KG1 (cell line): Measurements from ENCODE around the gene FAM228B.
"Not testable (repeated sequence)": the region's sequence is repeated elsewhere in the genome, so short reads cannot be mapped to it uniquely, and the experiment has no call there.

Experiments
- DNase-seq: peaks from one replicate; lab custom pipeline; 2025; lab: John Stamatoyannopoulos, UW

The FAM228B gene

GRCh38 chr2:24123195-24123921, at the start of gene FAM228B, which contains the start of gene PFN4:
Gene FAM228B (plus strand): TSS chr2:24123469. CDS start chr2:24124362, 893 bp downstream.
Gene PFN4 (minus strand): TSS chr2:24123334. CDS start chr2:24122535, 799 bp downstream.
- DNase-seq = peak; percentile 72

- DNase-seq = no peak
These were observed 49.5 kb upstream of the FAM228B start for GRCh38 chr2:24073816-24074215.

DNA sequence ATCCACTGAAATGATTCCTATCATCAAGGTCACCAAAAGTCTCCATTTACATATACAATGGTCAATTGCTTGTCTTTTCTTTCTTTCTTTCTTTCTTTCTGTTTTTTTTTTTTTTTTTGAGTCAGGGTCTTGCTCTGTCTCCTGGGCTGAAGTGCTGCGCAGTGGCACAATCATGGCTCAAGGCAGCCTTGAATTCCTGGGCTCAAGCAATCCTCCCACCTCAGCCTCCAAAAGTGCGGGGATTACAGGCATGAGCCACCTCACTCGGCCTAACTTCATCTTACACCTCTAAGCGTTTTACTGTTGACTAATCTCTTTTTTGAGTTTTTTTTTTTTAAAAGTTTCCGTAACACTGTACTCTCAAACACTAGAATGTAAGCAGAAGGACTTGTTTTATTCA, 48.0 kb upstream of the FAM228B start:
- no peak for DNase-seq

- DNase-seq = peak; percentile 94
These were observed 47.1 kb upstream of the FAM228B start, which contains the start of gene SF3B6 for GRCh38 chr2:24075915-24076848. Gene SF3B6 (minus strand): TSS chr2:24076326. CDS start chr2:24076229, 97 bp downstream.

DNA sequence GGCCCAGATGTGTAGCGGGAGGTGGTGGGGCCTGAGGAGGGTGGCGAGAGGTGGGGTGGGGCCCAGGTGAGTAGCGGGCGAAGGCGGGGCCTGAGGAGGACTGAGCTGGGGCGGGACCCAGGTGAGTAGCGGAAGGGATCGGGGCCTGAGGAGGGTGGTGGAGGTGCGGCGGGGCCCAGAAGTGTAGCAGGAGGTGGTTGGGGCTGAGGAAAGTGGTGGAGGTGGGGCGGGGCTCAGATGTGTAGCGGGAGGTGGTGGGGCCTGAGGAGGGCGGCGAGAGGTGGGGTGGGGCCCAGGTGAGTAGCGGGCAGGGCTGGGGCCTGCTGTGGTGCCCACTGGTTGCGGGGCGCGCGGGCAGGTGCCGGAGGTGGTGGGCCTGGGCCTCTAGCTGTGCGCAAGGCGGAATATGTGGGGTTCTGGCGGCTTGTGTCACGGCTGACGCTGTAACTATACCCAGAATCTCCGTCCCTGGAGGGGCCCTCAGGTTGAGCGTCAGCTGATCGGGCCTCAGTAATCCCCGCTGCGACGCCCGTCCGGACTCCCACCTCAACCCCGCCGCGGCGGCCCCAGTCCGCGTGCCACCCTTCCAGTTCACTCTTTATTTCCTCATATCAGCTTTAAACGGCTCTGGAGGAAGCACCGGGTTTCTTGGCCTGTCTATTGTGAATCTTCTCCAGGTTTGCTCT, 46.3 kb upstream of the FAM228B start:
- DNase-seq = no peak

- no peak for DNase-seq
These were observed 45.8 kb upstream of the FAM228B start for GRCh38 chr2:24077535-24077877.

GRCh38 chr2:24077879-24078278, 45.4 kb upstream of the FAM228B start:
- DNase-seq = no peak

DNA sequence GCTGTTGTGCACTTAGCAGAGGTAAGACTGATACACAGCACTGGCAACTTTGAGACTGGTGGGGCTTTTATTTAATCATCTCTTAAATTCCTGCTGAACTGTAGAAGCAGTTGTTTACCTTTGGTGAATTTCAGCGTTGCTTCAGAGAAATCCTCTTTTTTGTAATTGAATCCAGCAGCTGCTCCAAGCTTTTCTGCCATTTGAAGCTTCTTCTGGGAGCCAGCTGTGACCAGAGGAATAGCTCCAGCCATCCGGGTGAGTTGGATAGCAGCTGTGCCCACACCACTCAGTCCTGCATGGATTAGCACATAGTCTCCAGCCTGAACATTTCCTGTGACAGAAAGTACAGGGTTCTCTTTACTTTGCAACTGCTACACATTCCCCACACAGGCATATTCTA, 42.6 kb upstream of the FAM228B start:
- no peak for DNase-seq

GRCh38 chr2:24082787-24083566, 40.3 kb upstream of the FAM228B start:
- DNase-seq = no peak

DNA sequence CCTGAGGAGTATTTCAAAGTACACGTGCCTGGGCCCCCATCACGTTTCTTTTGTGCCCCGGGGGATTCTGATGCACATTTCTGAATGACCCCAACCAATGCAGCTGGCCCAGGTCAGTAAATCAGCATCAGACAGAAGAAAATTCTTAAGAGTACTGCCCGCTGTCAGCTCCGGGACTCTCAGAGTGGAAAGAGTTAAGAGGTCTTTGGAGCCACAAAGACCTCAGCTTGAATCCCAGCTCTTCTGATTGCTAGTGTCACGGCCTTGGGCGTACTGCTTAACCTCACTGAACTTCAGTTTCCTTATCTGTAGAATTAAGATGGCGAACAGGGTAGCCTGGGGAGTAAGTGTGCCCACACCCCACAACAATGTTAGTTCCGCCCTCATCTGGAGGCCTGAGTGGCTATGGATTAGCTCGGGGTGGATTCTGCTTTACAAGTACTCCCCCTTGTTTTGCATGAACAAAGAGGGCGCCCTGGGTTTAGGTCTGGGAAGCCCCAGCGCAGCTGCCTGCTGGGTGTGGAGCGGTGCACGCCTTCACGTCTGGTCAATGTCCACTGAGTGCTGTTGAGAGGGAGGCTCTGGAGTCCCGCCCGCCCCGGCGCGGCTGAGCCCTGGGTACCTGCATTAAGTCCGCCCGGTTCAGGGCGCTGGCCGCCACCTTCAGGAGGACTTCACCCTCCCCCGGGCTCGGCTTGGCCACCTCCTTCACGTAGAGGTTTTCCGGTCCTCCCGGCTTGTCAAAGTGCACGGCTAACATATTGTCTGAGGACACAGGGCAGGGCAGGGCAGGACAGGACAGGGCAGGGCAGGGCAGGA, 39.5 kb upstream of the FAM228B start:
- no peak for DNase-seq

DNA sequence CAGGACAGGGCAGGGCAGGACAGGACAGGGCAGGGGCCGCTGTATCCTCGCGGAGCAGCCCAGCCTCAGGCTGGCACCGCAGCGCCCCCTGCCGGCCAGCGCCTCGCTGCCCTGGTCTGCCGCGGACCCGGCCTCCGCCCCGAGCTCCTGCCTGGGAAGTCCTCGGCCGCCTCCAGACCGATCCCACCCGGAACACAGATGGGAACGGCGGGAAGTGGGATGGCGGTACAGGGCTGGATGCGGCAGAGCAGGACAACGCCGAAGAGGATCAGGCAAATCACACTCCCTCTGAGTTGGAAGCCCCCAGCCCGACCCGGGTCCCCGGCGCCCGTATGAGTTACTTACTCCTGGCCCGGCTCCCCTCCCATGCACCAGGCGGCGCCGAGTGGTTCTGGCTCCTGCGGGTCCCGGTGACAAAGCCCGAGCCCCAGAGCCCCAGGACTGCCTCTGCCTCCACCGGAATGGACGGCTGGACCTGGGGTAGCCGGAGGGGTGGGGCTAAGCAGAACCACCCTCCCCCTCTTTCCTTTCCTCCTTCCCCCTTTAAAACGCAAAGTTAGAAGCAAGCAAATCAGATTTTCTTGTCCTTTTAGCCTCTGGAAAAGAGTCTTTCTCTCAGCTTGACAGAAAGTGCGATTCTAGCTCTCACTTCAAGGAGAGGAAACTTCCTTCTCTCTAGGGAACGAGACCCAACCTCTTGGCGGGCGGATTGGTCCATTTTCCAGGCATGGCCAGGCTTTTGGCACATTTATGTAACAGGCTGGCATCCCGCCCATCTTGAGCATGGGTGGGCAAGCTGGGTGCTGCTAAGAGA, 38.7 kb upstream of the FAM228B start, which contains the start of gene TP53I3:
TP53I3 (minus strand) TSS at position 449 of the 814 bp plus-strand sequence. CDS start 508 bp downstream, outside the sequence.
- DNase-seq = peak; percentile 33

- DNase-seq = no peak
These were observed 38.1 kb upstream of the FAM228B start for GRCh38 chr2:24085200-24085489.

DNA sequence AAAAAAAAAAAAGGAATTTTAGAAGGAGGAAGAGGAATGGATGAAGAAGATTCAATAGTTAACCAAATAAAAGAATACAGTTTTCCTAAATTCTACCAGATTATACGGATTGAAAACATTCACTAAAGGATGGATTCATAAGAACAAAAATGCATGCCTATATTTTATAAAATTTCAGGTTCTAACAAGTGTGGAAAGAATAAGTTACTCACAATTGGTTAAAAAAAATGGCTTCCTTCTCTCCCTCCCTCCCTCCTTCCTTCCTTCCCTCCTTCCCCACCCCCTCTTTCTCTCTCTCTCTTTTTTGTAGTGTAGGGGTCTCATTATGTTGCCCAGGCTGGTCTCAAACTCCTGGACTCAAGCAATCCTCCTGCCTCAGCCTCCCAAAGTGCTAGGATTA, 37.0 kb upstream of the FAM228B start:
- no peak for DNase-seq

DNA sequence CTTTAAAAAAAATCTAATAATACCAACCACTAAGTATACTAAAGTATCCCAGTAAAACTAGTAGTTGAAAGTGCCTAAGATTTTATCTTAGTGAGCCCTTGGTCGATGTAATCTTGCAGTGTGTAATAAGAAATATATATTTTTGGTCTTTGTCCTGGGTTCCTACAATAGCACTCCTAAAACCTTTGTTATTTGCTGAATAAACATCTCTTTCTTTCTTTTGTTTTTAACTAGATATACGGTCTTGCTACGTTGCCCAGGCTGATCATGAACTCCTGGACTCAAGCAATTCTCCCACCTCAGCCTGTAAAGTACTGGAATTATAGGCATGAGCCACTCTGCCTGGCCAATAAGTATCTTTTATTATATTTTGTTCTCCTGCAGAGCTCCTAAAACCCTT, 36.2 kb upstream of the FAM228B start:
- DNase-seq = no peak

DNA sequence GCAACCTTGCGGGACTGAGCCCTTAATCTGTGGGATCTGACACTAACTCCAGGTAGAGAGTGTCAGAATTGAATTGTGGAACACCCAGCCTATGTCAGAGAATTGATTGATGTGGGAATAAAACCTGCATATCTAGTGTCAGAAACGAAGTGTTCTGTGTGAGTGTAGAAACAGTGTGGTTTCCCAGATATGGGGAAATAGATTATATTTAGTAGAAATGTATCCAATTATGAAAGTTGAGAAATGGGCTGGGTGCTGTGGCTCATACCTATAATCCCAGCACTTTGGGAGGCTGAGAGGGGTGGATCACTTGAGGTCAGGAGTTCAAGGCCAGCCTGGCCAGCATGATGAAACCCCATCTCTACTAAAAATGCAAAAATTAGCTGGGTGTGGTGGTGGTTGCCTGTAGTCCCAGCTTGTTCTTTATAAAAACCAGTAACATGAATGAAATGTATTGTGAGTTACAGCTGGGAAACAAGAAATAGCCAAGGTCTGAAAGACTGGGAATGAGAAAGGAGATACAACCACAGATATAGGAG, 34.4 kb upstream of the FAM228B start:
- DNase-seq = no peak

GRCh38 chr2:24093270-24093669, 30.0 kb upstream of the FAM228B start:
- DNase-seq = not testable (repeated sequence)

DNA sequence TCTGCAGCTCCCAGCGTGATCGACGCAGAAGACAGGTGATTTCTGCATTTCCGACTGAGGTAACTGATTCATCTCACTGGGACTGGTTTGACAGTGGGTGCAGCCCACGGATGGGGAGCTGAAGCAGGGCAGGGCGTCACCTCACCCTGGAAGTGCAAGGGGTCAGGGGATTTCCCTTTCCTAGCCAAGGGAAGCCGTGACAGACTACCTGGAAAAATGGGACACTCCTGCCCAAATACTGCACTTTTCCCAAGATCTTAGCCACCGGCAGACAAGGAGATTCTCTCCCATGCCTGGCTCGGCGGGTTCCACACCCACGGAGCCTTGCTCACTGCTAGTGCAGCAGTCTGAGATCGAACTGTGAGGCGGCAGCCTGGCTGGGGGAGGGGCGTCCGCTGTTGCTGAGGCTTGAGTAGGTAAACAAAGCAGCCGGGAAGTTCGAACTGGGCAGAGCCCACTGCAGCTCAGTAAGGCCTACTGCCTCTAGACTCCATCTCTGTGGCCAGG, 28.0 kb upstream of the FAM228B start:
- not testable (repeated sequence) for DNase-seq

DNA sequence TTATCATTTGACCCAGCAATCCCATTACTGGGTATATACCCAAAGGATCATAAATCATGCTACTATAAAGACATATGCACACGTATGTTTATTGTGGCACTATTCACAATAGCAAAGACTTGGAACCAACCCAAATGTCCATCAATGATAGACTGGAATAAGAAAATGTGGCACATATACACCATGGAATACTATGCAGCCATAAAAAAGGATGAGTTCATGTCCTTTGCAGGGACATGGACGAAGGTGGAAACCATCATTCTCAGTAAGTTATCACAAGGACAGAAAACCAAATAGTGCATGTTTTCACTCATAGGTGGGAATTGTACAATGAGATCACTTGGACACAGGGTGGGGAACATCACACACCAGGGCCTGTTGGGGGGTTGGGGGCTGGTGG, 22.5 kb upstream of the FAM228B start:
- DNase-seq = not testable (repeated sequence)

DNA sequence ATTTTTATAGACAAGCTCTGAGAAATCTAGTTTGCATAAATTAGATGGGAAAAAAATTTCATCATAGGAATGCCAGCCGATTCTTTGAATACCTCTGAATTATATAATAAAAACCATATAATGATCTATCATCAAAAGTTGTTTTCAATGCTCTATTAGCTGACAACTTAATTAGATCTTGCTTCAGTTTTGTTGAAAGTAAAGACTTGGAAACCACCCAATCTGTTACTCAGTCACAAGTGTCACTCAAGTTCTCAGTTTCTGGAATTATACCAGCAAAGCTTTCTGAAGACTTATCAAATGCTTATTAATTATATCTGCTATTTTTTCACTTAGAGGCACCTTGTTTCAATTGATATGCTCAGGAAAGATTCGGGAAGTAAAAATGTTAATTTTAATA, 21.3 kb upstream of the FAM228B start:
- DNase-seq = no peak
